ENCODE measurements around the gene ACKR3. TPM values are rescaled to one million over a fixed set of nuclear protein-coding genes. Genes with fewer than 3 reads are reported as not detected.

ACKR3 gene
- total RNA-seq, 4 donors from 2014 or later: 6.3 to 49.5 (median 22.2) TPM

DNA sequence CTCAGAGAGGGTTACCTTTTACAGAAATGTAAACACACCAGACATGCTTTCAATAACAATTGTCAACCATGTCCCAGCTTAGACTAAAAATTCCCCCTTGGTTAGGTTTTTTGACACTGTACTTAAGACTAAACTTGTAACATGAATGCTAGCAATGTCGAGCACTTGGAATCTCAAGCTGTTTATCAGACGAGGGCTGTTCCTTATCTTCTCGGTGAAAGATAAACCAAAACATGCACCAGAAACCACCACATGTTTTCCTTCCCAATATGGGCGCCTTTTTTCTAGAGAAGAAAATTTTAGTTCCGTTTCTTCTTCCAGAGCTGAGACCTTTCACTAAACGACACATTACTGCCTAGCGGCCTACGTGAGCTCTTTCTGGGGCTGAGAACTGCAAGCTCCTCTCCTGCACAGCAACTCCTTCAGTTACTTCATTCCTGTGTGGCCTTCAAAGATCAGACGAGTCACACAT lies 42.4 kb upstream of the ACKR3 start:
- H3K27me3 ChIP-seq: no peaks in the 10 kb centered on the region

DNA sequence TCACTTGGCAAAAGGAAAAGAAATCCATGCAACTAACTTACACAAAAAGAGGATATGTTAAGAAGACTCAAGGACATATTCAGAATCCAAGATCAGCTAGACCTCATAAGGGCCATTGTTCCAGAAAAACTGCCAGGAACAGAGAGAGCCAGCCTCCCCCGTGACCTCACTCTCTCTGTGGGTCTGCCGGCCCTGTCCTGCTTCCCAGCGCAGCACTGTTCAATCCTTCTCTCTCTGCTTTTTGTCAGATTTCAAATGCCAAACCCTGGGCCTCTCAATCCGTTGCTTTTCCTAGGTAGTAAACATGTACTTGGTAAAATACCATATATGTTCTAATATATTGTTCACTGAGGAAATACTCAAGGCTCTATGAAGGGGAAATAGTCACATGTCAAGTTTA lies 40.0 kb upstream of the ACKR3 start:
- Histone ChIP-seq H3K4me3 (no peak overlapping the region), H3K36me3 (no peaks in the 10 kb centered on the region), H3K27me3 (no peaks in the 10 kb centered on the region), H3K27ac (no peak overlapping the region), H3K4me1 (no peaks in the 10 kb centered on the region), H3K9me3 (no peaks in the 10 kb centered on the region)
- no peak for DNase-seq
- TF ChIP-seq, protein P1, sequence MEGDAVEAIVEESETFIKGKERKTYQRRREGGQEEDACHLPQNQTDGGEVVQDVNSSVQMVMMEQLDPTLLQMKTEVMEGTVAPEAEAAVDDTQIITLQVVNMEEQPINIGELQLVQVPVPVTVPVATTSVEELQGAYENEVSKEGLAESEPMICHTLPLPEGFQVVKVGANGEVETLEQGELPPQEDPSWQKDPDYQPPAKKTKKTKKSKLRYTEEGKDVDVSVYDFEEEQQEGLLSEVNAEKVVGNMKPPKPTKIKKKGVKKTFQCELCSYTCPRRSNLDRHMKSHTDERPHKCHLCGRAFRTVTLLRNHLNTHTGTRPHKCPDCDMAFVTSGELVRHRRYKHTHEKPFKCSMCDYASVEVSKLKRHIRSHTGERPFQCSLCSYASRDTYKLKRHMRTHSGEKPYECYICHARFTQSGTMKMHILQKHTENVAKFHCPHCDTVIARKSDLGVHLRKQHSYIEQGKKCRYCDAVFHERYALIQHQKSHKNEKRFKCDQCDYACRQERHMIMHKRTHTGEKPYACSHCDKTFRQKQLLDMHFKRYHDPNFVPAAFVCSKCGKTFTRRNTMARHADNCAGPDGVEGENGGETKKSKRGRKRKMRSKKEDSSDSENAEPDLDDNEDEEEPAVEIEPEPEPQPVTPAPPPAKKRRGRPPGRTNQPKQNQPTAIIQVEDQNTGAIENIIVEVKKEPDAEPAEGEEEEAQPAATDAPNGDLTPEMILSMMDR (IDR thresholded peaks at IDR 0.05): no peak
- no peak for TF ChIP-seq POLR2A (IDR thresholded peaks at IDR 0.05)

More for the DNA sequence above, 42.4 kb upstream of the ACKR3 start:
- no peaks in the 10 kb centered on the region for H3K4me1 ChIP-seq
- no peak overlapping the region for H3K27ac ChIP-seq
- no peaks in the 10 kb centered on the region for H3K36me3 ChIP-seq
- H3K9me3 ChIP-seq: no peaks in the 10 kb centered on the region
- H3K4me3 ChIP-seq: no peak overlapping the region
- DNase-seq: no peak
- no peak for TF ChIP-seq POLR2A (IDR thresholded peaks at IDR 0.05)
- TF ChIP-seq, protein P1 (IDR thresholded peaks at IDR 0.05): no peak

DNA sequence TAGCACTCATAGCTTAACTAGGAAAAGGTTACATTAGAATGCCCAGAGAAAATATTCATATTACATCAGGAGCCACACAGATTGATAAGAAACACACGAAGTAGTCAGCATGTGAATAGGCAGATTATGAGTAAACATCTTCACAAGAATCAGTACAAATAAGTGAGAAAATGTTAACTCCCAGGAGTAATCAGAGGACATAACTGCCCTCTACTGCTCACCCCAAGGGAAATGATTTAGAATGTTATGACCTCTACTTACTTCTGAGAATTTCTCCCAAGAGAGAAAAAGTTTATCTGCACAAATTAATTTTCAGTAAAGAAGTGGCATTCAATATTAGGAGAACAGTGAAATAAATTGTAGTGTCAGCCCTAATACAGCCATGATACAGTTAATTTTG lies 39.1 kb upstream of the ACKR3 start:
- no peak overlapping the region for H3K4me3 ChIP-seq
- no peaks in the 10 kb centered on the region for H3K4me1 ChIP-seq
- TF ChIP-seq, protein P1 (IDR thresholded peaks at IDR 0.05): no peak
- TF ChIP-seq POLR2A (IDR thresholded peaks at IDR 0.05): no peak
- no peaks in the 10 kb centered on the region for H3K36me3 ChIP-seq
- no peaks in the 10 kb centered on the region for H3K9me3 ChIP-seq
- no peak overlapping the region for H3K27ac ChIP-seq
- DNase-seq: no peak
- H3K27me3 ChIP-seq: no peaks in the 10 kb centered on the region

DNA sequence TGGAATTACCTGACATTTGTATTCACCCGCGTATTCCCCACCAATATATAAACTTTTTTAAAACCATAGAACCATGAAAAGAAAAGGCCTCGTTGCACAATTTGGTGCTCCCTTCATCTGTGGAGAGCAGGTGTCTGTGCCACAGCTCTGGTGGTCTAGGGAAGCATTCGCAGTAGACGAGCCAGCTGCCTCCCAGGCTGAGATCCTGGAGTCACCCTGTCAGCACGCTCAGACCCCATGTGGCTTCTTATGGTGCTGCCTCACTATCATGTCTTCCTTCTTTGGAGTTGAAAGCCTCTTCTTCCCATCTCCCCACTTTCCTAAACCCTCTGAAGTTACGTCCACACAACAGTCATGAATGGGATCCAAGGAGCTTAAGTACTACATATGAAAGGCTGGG lies 38.4 kb upstream of the ACKR3 start:
- Histone ChIP-seq H3K36me3 (no peaks in the 10 kb centered on the region), H3K4me1 (no peaks in the 10 kb centered on the region), H3K27me3 (no peaks in the 10 kb centered on the region), H3K27ac (no peak overlapping the region), H3K4me3 (no peak overlapping the region), H3K9me3 (no peaks in the 10 kb centered on the region)
- no peak for DNase-seq
- no peak for TF ChIP-seq POLR2A (IDR thresholded peaks at IDR 0.05)
- TF ChIP-seq, protein P1 (IDR thresholded peaks at IDR 0.05): no peak

DNA sequence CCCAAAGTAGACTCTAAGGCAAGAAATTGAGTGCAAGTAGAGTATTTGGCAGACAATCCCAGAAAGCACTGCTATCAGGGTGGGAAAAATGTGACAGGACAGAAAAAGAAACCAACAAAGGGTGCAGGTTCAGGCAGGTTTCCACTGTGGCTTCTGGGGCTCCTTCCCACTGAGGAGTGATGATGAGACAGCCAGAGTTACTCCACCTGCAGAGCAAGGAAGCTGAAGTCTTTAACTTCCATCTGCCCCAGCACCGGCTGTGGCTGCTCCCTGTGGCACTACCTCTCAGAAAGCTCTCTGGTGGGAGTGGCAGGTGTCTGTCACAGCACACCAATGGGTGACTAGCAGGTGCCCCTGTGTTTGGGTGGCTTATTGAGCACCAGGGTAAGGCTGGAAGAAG lies 37.6 kb upstream of the ACKR3 start:
- no peaks in the 10 kb centered on the region for H3K4me1 ChIP-seq
- no peaks in the 10 kb centered on the region for H3K9me3 ChIP-seq
- no peak overlapping the region for H3K27ac ChIP-seq
- no peaks in the 10 kb centered on the region for H3K27me3 ChIP-seq
- no peaks in the 10 kb centered on the region for H3K36me3 ChIP-seq
- TF ChIP-seq POLR2A (IDR thresholded peaks at IDR 0.05): no peak
- TF ChIP-seq, protein P1 (IDR thresholded peaks at IDR 0.05): no peak
- no peak overlapping the region for H3K4me3 ChIP-seq
- no peak for DNase-seq

DNA sequence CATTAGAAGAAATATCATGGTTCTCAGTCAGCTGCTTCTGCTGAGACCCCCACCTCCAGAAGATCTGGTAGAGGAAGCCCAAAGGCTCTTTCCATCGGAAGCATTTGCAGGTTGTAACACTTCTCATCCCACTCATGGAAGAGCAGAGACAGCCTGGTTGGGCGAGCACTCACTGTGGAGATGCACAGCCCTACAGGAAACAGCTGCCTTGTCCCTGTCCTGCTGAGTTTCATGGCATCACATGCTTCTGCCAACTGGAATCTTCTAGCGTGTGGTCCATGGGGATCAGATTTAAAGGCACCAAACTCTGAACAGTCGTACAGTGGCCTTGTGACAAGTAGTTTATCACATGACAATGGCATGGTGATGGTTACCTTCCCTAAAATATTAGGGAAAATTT lies 36.3 kb upstream of the ACKR3 start:
- no peak for DNase-seq
- no peak overlapping the region for H3K4me3 ChIP-seq
- H3K27me3 ChIP-seq: no peaks in the 10 kb centered on the region
- no peak overlapping the region for H3K27ac ChIP-seq
- H3K9me3 ChIP-seq: no peaks in the 10 kb centered on the region
- H3K36me3 ChIP-seq: no peaks in the 10 kb centered on the region
- no peak for TF ChIP-seq POLR2A (IDR thresholded peaks at IDR 0.05)
- TF ChIP-seq, protein P1 (IDR thresholded peaks at IDR 0.05): no peak
- no peaks in the 10 kb centered on the region for H3K4me1 ChIP-seq
